Measurements from ENCODE around the gene POLR3GL.
"Not testable (repeated sequence)": the region's sequence is repeated elsewhere in the genome, so short reads cannot be mapped to it uniquely, and the experiment has no call there.

POLR3GL gene

GRCh38 chr1:146020058-146021049, 55.9 kb downstream of the POLR3GL start:
- DNase-seq (ENCODE audit: low spot score): no peak

DNA sequence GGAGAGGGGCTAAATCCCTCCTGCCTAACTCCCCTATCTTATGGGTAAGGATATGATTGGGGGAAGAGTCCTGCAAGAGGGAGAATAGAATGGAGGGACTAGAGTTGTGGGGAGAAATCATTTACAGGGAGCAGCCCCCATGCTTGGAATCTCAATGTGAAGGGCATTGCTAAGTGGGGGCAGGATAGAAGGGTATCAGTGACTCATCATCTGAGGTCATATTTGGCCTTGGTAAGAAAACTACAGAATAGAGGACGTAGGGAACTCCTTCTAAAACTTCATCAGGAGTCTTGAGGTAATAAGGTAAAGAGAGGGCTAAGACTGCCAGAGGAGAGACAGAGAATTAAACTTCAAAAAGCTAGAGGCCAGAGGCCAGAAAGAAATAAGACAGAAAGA, 56.6 kb downstream of the POLR3GL start:
- no peak for DNase-seq (ENCODE audit: low spot score)

DNA sequence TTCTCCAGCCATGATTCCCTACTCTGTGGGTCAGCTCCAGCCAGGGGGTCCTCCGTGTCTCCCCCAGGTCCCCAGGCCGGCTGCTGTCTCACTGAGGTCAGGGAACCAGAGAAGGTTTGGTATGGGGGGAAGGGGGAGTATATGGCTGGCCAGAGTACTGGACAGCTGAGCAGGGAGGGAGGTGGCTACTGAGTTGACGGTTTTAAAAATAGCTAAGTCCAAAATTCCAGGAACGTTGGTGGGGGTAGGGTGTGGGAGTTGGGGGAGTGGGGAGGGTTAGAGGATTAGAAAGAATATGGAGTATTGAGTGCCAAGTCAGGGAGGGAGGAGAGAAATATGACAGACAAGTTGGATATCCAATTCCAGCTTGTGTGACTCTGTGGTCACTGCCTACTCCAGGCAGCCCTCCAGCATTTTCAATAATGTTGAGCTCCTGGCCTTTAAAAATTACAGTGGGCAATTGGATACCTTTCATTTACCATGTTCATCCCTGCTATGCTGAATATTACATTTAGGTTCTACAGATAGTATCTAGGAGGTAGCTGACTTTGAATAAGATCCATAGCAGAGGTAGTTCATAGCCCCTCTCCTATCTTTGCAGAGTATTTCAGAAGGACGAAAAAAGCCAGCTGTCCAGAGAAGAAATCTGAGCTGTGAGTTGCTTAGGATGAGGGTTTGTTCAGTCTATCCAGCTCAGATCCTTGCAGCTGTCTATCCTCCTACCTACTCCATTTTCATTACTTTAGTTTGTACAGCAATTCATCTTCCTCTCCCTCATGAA, 57.3 kb downstream of the POLR3GL start, which contains the start of gene HJV:
HJV (minus strand) TSS at position 114 of the 781 bp plus-strand sequence. CDS start 1,504 bp downstream, outside the sequence.
- DNase-seq (ENCODE audit: low spot score): no peak

- no peak for DNase-seq (ENCODE audit: low spot score)
Measured at GRCh38 chr1:146022403-146023127, 58.1 kb downstream of the POLR3GL start.

DNA sequence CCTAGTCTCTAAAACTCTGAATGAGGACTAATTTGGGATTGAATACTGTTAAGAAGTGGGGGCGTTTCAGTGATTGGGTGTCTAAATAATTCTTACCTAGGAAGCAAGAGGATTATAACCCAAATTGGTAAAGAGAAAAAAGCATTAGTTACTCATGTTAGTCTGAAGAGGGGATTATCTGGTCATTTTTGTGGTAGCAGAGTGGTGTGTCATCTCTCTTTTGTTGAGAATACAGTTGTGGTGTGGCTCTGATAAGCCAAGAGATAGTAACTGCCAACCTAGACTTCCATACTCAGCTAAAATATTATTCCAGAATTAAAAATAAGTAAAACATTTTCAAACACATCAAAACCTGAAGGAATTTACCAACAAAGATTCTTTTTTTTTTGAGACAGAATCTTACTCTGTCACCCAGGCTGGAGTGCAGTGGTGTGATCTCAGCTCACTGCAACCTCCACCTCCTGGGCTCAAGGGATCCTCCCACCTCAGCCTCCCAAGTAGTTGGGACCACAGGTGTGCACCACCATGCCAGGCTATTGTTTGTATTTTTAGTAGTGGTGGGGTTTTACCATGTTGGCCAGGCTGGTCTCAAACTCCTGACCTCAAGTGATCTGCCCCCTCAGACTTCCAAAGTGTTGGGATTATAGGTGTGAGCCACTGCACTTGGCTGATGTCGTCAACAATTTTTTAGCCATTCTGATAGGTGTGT, 61.5 kb downstream of the POLR3GL start:
- not testable (repeated sequence) for DNase-seq (ENCODE audit: low spot score)

- not testable (repeated sequence) for DNase-seq (ENCODE audit: low spot score)
Measured at GRCh38 chr1:146026650-146027049, 62.2 kb downstream of the POLR3GL start.
